IPS DF 6.9 (cell line): ENCODE results near the gene RMDN2.
"Not testable (repeated sequence)": the region's sequence is repeated elsewhere in the genome, so short reads cannot be mapped to it uniquely, and the experiment has no call there.

Source experiments
- DNase-seq: peaks from one replicate; pipeline ENCODE4 v3.0.0-alpha.2; 2013; ENCODE audit warnings: low read depth, low spot score
- H3K27ac ChIP-seq: one replicate; pipeline ENCODE4 v1.5.1; 2013; ENCODE audit warnings: low read length, control low read depth
- H3K27me3 ChIP-seq: 2 replicates; pipeline ENCODE4 v1.6.1; 2013; ENCODE audit warnings: mild to moderate bottlenecking, low read length; ENCODE audit not compliant: control insufficient read depth, insufficient read depth
- H3K36me3 ChIP-seq: 2 replicates; pipeline ENCODE4 v1.6.1; 2013; ENCODE audit warnings: low read length; ENCODE audit not compliant: control insufficient read depth, insufficient read depth
- H3K4me1 ChIP-seq: 2 replicates; pipeline ENCODE4 v1.6.1; 2013; ENCODE audit warnings: low read length; ENCODE audit not compliant: control insufficient read depth, insufficient read depth
- H3K4me3 ChIP-seq: 2 replicates; pipeline ENCODE4 v1.5.1; 2013; ENCODE audit warnings: mild to moderate bottlenecking, low read length
- H3K9me3 ChIP-seq: 2 replicates; pipeline ENCODE4 v1.6.1; 2013; ENCODE audit warnings: low read length, inconsistent platforms; ENCODE audit not compliant: control insufficient read depth, insufficient read depth
- WGBS: extraction: QIAGEN DNeasy Blood & Tissue Kit; methylation state at CpG from one replicate; pipeline ENCODE4 v1.1.7; 2013; ENCODE audit warnings: mixed read lengths, missing lambda C conversion rate; ENCODE audit not compliant: insufficient read length, insufficient coverage; 5-methylcytosine and 5-hydroxymethylcytosine counted together

Gene RMDN2

GRCh38 chr2:37930392-37930791 is 5.3 kb downstream of the RMDN2 start:
- no CpG with 5 or more reads among the region's 5 CpGs for WGBS
- not testable (repeated sequence) for DNase-seq, H3K27ac ChIP-seq, H3K9me3 ChIP-seq, H3K36me3 ChIP-seq, H3K4me1 ChIP-seq, H3K4me3 ChIP-seq, H3K27me3 ChIP-seq

DNA sequence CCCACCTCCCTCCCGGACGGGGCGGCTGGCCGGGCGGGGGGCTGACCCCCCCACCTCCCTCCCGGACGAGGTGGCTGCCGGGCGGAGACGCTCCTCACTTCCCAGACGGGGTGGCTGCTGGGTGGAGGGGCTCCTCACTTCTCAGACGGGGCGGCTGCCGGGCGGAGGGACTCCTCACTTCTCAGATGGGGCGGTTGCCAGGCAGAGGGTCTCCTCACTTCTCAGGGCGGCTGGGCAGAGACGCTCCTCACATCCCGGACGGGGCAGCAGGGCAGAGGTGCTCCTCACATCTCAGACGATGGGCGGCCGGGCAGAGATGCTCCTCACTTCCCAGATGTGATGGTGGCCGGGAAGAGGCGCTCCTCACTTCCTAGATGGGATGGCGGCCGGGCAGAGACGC is 7.8 kb downstream of the RMDN2 start:
- H3K36me3 ChIP-seq, H3K27ac ChIP-seq, H3K27me3 ChIP-seq, DNase-seq, H3K9me3 ChIP-seq, H3K4me3 ChIP-seq, H3K4me1 ChIP-seq: not testable (repeated sequence)
- WGBS, result no CpG with 5 or more reads among the region's 28 CpGs

DNA sequence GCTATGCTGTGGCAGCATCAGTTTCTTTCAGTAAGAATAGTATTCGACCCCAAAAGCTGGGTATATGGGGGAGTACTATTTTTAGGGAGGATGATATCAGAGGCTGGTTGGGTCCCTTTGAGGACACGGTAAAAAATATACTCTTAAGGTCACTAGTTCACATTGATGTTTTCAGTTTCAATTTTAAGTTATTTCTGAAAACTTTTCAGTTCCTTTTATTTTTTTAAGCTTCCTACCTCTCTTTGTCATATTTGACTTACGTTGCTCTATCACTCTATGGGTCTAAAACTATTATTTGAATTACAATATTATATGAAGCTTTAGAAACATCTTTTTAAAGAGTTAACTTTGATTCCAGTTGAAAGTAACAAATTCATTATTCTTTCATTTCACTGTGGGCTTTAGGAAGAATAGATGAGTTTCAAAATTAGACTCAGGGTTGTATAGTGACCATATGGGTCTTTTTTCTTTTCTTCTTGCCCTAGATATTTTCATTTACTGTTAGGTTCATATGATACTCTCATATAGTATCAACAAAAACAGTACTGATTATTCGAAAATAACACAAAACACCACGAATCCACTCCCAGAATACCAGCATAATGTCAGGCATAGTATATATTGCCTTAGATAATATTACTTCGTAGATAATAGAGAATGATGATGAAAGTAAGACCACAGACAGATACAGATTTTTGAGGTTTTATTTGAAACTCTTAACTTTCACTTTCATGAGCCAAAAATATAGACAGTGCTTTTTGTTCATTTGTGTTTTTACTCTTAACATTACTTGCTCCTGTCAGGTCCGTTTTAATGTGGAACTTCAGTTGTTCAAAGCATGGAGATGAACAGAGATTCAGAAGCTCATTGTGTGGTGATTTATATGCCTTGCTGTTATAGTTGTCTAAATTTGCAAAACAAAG is 9.8 kb downstream of the RMDN2 start:
- Histone ChIP-seq H3K4me3 (no peak overlapping the region), H3K9me3 (no peaks in the 10 kb centered on the region), H3K27me3 (no peaks in the 10 kb centered on the region), H3K36me3 (no peaks in the 10 kb centered on the region), H3K27ac (no peak overlapping the region), H3K4me1 (no peaks in the 10 kb centered on the region)
- DNase-seq, result no peak
- 100% methylated on average over 2 of the region's 7 CpGs for WGBS

GRCh38 chr2:37937568-37937967 is 12.5 kb downstream of the RMDN2 start:
- not testable (repeated sequence) for H3K27ac ChIP-seq, H3K4me3 ChIP-seq, H3K27me3 ChIP-seq, DNase-seq, H3K36me3 ChIP-seq, H3K4me1 ChIP-seq, H3K9me3 ChIP-seq
- WGBS, result no CpG with 5 or more reads among the region's 1 CpG

DNA sequence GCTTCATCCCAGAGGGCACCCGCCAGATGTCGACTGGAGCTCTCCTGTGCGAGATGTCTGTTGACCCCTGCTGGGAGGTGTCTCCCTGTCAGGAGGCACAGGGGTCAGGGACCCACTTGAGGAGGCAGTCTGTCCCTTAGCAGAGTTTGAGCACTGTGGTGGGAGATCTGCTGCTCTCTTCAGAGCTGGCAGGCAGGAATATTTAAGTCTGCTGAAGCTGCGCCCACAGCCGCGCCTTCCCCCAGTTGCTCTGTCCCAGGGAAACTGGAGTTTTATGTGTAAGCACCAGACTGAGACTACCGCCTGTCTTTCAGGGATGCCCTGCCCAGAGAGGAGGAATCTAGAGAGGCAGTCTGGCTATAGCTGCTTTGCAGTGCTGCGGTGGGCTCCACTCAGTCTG is 16.2 kb downstream of the RMDN2 start:
- H3K27me3 ChIP-seq, H3K9me3 ChIP-seq, H3K4me1 ChIP-seq, H3K27ac ChIP-seq, DNase-seq, H3K4me3 ChIP-seq, H3K36me3 ChIP-seq: not testable (repeated sequence)
- WGBS, result no CpG with 5 or more reads among the region's 8 CpGs

DNA sequence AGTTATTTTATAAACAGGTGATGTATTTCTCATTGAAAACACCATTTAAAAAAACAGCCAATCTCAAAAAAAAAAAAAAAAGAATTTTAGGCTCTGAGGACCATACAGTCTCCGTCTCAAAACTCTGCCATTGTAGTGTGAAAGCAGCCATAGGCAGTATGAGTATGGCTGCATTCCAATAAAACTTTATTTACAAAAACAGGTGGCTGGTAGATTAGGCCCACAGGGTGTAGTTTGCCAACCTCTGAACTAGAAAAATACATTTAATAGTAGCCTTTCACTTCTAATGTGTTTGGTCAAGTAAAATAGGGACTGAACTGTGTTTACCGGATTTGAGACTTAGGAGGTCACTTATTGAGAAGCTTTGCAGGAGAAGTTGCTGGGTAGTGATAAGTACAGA is 19.2 kb downstream of the RMDN2 start:
- Histone ChIP-seq H3K27me3 (no peaks in the 10 kb centered on the region), H3K36me3 (no peaks in the 10 kb centered on the region), H3K4me3 (no peak overlapping the region), H3K9me3 (no peaks in the 10 kb centered on the region), H3K4me1 (no peaks in the 10 kb centered on the region), H3K27ac (no peak overlapping the region)
- DNase-seq, result no peak
- no CpG with 5 or more reads among the region's 2 CpGs for WGBS

DNA sequence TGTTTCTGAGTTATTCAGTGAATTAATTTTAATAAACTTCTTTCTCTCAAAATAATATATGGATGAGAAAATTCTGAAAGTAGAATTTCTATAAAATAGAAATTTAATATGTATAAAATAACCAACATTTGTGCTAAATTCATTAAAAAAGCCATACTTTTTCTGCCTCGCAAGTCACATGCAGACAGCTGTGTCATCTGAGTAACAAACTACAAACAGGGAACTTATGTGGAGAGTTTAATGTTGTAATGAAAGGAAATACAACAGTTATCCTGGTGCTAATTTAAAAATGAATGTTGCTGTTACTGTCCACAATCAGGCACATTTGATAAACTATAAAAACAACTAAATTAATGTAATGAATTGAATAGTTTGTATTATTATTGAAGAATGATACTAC is 22.2 kb downstream of the RMDN2 start:
- no peaks in the 10 kb centered on the region for H3K9me3 ChIP-seq
- no CpG with 5 or more reads among the region's 1 CpG for WGBS
- no peaks in the 10 kb centered on the region for H3K4me1 ChIP-seq
- H3K27ac ChIP-seq, result no peak overlapping the region
- DNase-seq, result no peak
- H3K27me3 ChIP-seq, result no peaks in the 10 kb centered on the region
- H3K4me3 ChIP-seq, result no peak overlapping the region
- H3K36me3 ChIP-seq, result no peaks in the 10 kb centered on the region

- H3K4me3 ChIP-seq, H3K36me3 ChIP-seq, H3K27me3 ChIP-seq, H3K27ac ChIP-seq, H3K4me1 ChIP-seq, H3K9me3 ChIP-seq, DNase-seq: not testable (repeated sequence)
- WGBS, result no CpG with 5 or more reads among the region's 7 CpGs
Observed at GRCh38 chr2:37962018-37962739, 37.1 kb downstream of the RMDN2 start.

DNA sequence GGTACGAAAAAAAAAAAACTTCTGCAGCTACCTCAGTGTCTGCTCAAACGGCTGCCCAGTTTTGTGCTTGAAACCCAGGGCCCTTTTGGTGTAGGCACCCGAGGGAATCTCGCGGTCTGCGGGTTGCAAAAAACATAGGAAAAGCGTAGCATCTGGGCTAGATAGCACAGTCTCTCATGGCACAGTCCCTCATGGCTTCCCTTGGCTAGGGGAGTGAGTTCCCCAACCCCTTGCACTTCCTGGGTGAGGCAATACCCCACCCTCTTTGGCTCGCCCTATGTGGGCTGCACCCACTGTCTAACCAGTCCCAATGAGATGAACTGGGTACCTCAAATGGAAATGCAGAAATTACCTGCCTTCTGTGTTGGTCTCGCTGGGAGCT is 37.6 kb downstream of the RMDN2 start:
- H3K36me3 ChIP-seq, H3K27ac ChIP-seq, H3K27me3 ChIP-seq, H3K4me3 ChIP-seq, H3K4me1 ChIP-seq, DNase-seq, H3K9me3 ChIP-seq: not testable (repeated sequence)
- WGBS, result no CpG with 5 or more reads among the region's 9 CpGs

GRCh38 chr2:37963901-37964300 is 38.8 kb downstream of the RMDN2 start:
- H3K36me3 ChIP-seq, H3K4me1 ChIP-seq, DNase-seq, H3K27ac ChIP-seq, H3K4me3 ChIP-seq, H3K27me3 ChIP-seq, H3K9me3 ChIP-seq: not testable (repeated sequence)
- no CpG with 5 or more reads among the region's 33 CpGs for WGBS
